ENCODE measurements around the gene TNFSF13B.

TNFSF13B gene

DNA sequence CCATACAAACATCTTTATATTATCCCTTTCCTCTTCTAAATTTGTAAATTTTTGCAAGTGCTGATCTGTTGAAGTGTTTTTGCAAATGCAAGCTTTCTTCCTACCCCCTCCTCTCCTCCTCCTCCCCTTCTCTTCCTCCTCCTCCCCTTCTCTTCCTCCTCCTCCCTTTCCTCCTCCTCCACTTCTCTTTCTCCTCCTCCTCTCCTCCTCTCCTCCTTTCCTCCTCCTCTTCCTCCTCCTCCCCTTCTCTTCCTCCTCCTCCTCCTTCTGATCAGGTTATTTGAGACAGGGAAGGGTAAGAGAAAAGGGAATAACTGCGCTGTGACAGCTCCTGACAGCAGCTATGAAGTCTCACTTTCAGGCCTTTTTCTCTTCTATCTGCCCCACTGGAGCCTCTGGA lies 8.9 kb downstream of the TNFSF13B start:
- H3K4me2 ChIP-seq (ENCODE audit: low read length, poor library complexity, severe bottlenecking) = no peak overlapping the region
- H3K18ac ChIP-seq (ENCODE audit: low read depth in 1 of 2, low read length in 2 of 2) = no peak overlapping the region
- no peaks in the 10 kb centered on the region for H3K4me1 ChIP-seq (ENCODE audit: control insufficient read depth, insufficient read depth, low read depth, low read length)
- no CpG with 5 or more reads among the region's 1 CpG for WGBS
- no peak overlapping the region for H2BK5ac ChIP-seq (ENCODE audit: low read depth, low read length, poor library complexity, severe bottlenecking)
- no peak for DNase-seq
- no peak overlapping the region for H3K9ac ChIP-seq (ENCODE audit: low read length)
- H4K8ac ChIP-seq (ENCODE audit: low read length) = no peak overlapping the region
- H3K9me3 ChIP-seq (ENCODE audit: control insufficient read depth, low read length) = no peaks in the 10 kb centered on the region
- H4K91ac ChIP-seq (ENCODE audit: low read length) = no peak overlapping the region
- no peak overlapping the region for H3K14ac ChIP-seq (ENCODE audit: low read length in 2 of 2)
- H2BK12ac ChIP-seq (ENCODE audit: low read length in 2 of 2) = no peak overlapping the region
- H3K23ac ChIP-seq (ENCODE audit: low read length in 2 of 2) = no peak overlapping the region
- H2AK5ac ChIP-seq (ENCODE audit: low read length, severe bottlenecking) = no peak overlapping the region
- H3K4ac ChIP-seq (ENCODE audit: low read depth in 1 of 2, low read length in 2 of 2) = no peak overlapping the region
- H2BK15ac ChIP-seq (ENCODE audit: low read depth, poor library complexity, severe bottlenecking) = no peak overlapping the region
- H2BK120ac ChIP-seq (ENCODE audit: low read depth, low read length) = no peak overlapping the region
- H3K27ac ChIP-seq (ENCODE audit: low read length, poor library complexity, severe bottlenecking) = no peak overlapping the region
- H3K4me3 ChIP-seq (ENCODE audit: insufficient read depth in 1 of 2, low read depth in 1 of 2, low read length in 2 of 2) = no peak overlapping the region
- no peaks in the 10 kb centered on the region for H3K27me3 ChIP-seq (ENCODE audit: control insufficient read depth in 1 of 2, insufficient read depth in 1 of 2, low read length in 2 of 2)
- H3K79me1 ChIP-seq (replicated peaks; ENCODE audit: low read length, poor library complexity, severe bottlenecking) = no peaks in the 10 kb centered on the region
- no peak overlapping the region for H2AFZ ChIP-seq (ENCODE audit: low read depth, low read length)
- no peaks in the 10 kb centered on the region for H3K36me3 ChIP-seq (ENCODE audit: control insufficient read depth in 1 of 2, insufficient read depth in 2 of 2, low read depth in 1 of 2, low read length in 2 of 2)

DNA sequence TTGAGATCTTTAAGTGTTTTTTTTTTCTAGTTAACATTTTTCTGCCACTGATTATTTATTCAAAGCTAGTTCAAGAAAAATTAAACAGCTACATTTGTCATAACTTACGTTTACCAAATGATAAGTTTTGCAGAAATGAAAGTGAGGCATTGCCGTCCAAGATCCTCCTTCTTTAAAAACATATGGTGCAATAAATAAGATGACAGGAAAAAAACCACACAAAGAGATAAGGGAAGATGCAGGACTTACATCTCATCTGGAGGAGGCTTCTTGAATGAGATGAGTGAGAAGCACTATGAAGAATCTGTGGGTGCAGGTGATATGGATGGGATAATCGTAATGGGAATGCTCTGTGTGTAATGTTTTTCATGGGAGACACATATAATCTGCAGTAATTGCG lies 12.4 kb downstream of the TNFSF13B start:
- Histone ChIP-seq H3K4me3 (ENCODE audit: insufficient read depth in 1 of 2, low read depth in 1 of 2, low read length in 2 of 2) (no peak overlapping the region), H2AK5ac (ENCODE audit: low read length, severe bottlenecking) (no peak overlapping the region), H3K9ac (ENCODE audit: low read length) (no peak overlapping the region), H2AFZ (ENCODE audit: low read depth, low read length) (no peak overlapping the region), H3K4me1 (ENCODE audit: control insufficient read depth, insufficient read depth, low read depth, low read length) (no peaks in the 10 kb centered on the region), H2BK120ac (ENCODE audit: low read depth, low read length) (no peak overlapping the region), H4K8ac (ENCODE audit: low read length) (no peak overlapping the region), H3K27me3 (ENCODE audit: control insufficient read depth in 1 of 2, insufficient read depth in 1 of 2, low read length in 2 of 2) (no peaks in the 10 kb centered on the region), H2BK5ac (ENCODE audit: low read depth, low read length, poor library complexity, severe bottlenecking) (no peak overlapping the region), H3K23ac (ENCODE audit: low read length in 2 of 2) (no peak overlapping the region), H3K4me2 (ENCODE audit: low read length, poor library complexity, severe bottlenecking) (no peak overlapping the region), H3K9me3 (ENCODE audit: control insufficient read depth, low read length) (no peaks in the 10 kb centered on the region), H3K36me3 (ENCODE audit: control insufficient read depth in 1 of 2, insufficient read depth in 2 of 2, low read depth in 1 of 2, low read length in 2 of 2) (no peaks in the 10 kb centered on the region), H3K14ac (ENCODE audit: low read length in 2 of 2) (no peak overlapping the region), H2BK15ac (ENCODE audit: low read depth, poor library complexity, severe bottlenecking) (no peak overlapping the region), H3K27ac (ENCODE audit: low read length, poor library complexity, severe bottlenecking) (no peak overlapping the region), H4K91ac (ENCODE audit: low read length) (no peak overlapping the region), H3K79me1 (replicated peaks; ENCODE audit: low read length, poor library complexity, severe bottlenecking) (no peaks in the 10 kb centered on the region), H2BK12ac (ENCODE audit: low read length in 2 of 2) (no peak overlapping the region), H3K18ac (ENCODE audit: low read depth in 1 of 2, low read length in 2 of 2) (no peak overlapping the region), H3K4ac (ENCODE audit: low read depth in 1 of 2, low read length in 2 of 2) (no peak overlapping the region)
- no peak for DNase-seq
- WGBS = 81% methylated on average over 3 of the region's 4 CpGs

DNA sequence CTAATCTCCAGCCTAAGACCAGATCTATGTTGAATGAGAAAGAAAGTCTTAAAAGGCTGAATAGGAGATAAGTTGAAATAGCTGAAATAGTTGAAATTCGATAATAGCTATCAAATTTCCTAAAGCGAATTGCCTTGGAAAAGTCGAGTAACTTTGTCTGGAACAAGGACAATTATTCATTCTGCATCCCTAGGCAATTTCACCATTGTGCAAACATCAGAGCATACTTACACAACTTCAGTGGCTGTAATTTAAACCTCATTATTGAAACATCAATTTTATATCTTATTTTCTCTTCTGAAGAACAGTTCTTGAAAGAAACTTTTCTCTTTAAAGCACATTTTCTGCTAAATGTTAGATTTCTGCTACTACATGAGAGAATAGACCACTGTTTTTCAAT lies 13.6 kb downstream of the TNFSF13B start:
- WGBS = 97% methylated on average over 3 of the region's 3 CpGs
- Histone ChIP-seq H3K4me3 (ENCODE audit: insufficient read depth in 1 of 2, low read depth in 1 of 2, low read length in 2 of 2) (no peak overlapping the region), H3K23ac (ENCODE audit: low read length in 2 of 2) (no peak overlapping the region), H3K27me3 (ENCODE audit: control insufficient read depth in 1 of 2, insufficient read depth in 1 of 2, low read length in 2 of 2) (no peaks in the 10 kb centered on the region), H3K4ac (ENCODE audit: low read depth in 1 of 2, low read length in 2 of 2) (no peak overlapping the region), H3K4me1 (ENCODE audit: control insufficient read depth, insufficient read depth, low read depth, low read length) (no peaks in the 10 kb centered on the region), H3K36me3 (ENCODE audit: control insufficient read depth in 1 of 2, insufficient read depth in 2 of 2, low read depth in 1 of 2, low read length in 2 of 2) (no peaks in the 10 kb centered on the region), H3K9me3 (ENCODE audit: control insufficient read depth, low read length) (no peaks in the 10 kb centered on the region), H4K8ac (ENCODE audit: low read length) (no peak overlapping the region), H2AK5ac (ENCODE audit: low read length, severe bottlenecking) (no peak overlapping the region), H3K79me1 (replicated peaks; ENCODE audit: low read length, poor library complexity, severe bottlenecking) (no peaks in the 10 kb centered on the region), H3K4me2 (ENCODE audit: low read length, poor library complexity, severe bottlenecking) (no peak overlapping the region), H2BK120ac (ENCODE audit: low read depth, low read length) (no peak overlapping the region), H2BK12ac (ENCODE audit: low read length in 2 of 2) (no peak overlapping the region), H3K14ac (ENCODE audit: low read length in 2 of 2) (no peak overlapping the region), H3K18ac (ENCODE audit: low read depth in 1 of 2, low read length in 2 of 2) (no peak overlapping the region), H2AFZ (ENCODE audit: low read depth, low read length) (no peak overlapping the region), H2BK5ac (ENCODE audit: low read depth, low read length, poor library complexity, severe bottlenecking) (no peak overlapping the region), H3K9ac (ENCODE audit: low read length) (no peak overlapping the region), H2BK15ac (ENCODE audit: low read depth, poor library complexity, severe bottlenecking) (no peak overlapping the region), H4K91ac (ENCODE audit: low read length) (no peak overlapping the region), H3K27ac (ENCODE audit: low read length, poor library complexity, severe bottlenecking) (no peak overlapping the region)
- no peak for DNase-seq

DNA sequence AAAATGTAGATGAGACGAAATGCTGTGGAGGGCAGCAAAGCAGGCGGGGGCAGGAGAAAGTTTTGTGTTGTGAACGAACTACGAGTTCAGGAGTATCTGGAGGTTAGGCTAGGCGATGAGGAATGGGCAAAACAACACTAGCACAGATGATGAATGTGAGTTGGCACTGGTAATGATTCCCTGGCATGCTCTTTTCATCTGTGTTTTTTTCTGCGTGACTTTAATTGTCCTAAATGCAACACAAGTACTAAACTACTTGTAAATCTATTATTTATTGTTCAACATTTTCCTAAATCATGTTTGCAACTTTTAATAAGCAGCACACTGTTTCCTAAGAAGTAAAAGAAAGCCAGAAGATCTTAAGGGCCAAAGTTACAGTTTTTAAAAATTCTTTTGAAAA lies 19.2 kb downstream of the TNFSF13B start:
- Histone ChIP-seq H3K23ac (ENCODE audit: low read length in 2 of 2) (no peak overlapping the region), H2AFZ (ENCODE audit: low read depth, low read length) (no peak overlapping the region), H3K4me2 (ENCODE audit: low read length, poor library complexity, severe bottlenecking) (no peak overlapping the region), H3K36me3 (ENCODE audit: control insufficient read depth in 1 of 2, insufficient read depth in 2 of 2, low read depth in 1 of 2, low read length in 2 of 2) (no peaks in the 10 kb centered on the region), H3K27ac (ENCODE audit: low read length, poor library complexity, severe bottlenecking) (no peak overlapping the region), H3K79me1 (replicated peaks; ENCODE audit: low read length, poor library complexity, severe bottlenecking) (no peaks in the 10 kb centered on the region), H3K4me3 (ENCODE audit: insufficient read depth in 1 of 2, low read depth in 1 of 2, low read length in 2 of 2) (no peak overlapping the region), H3K9ac (ENCODE audit: low read length) (no peak overlapping the region), H2AK5ac (ENCODE audit: low read length, severe bottlenecking) (no peak overlapping the region), H3K18ac (ENCODE audit: low read depth in 1 of 2, low read length in 2 of 2) (no peak overlapping the region), H3K4ac (ENCODE audit: low read depth in 1 of 2, low read length in 2 of 2) (no peak overlapping the region), H3K9me3 (ENCODE audit: control insufficient read depth, low read length) (no peaks in the 10 kb centered on the region), H2BK120ac (ENCODE audit: low read depth, low read length) (no peak overlapping the region), H3K14ac (ENCODE audit: low read length in 2 of 2) (peak overlapping the region in 1 of 2 experiments; percentile 28), H3K27me3 (ENCODE audit: control insufficient read depth in 1 of 2, insufficient read depth in 1 of 2, low read length in 2 of 2) (no peaks in the 10 kb centered on the region), H2BK5ac (ENCODE audit: low read depth, low read length, poor library complexity, severe bottlenecking) (no peak overlapping the region), H2BK15ac (ENCODE audit: low read depth, poor library complexity, severe bottlenecking) (no peak overlapping the region), H4K91ac (ENCODE audit: low read length) (no peak overlapping the region), H2BK12ac (ENCODE audit: low read length in 2 of 2) (no peak overlapping the region), H4K8ac (ENCODE audit: low read length) (no peak overlapping the region), H3K4me1 (ENCODE audit: control insufficient read depth, insufficient read depth, low read depth, low read length) (no peaks in the 10 kb centered on the region)
- DNase-seq = no peak
- WGBS = 81% methylated on average over 6 of the region's 6 CpGs

All from mesenchymal stem cell (in vitro differentiated cells and primary cell).